Common myeloid progenitor, CD34-positive (primary cell): ENCODE results near the gene TTC21A.

ENCODE experiments used
- CTCF ChIA-PET: fragments of 350-600 bp; sonication (Branson Sonifier 250); formaldehyde crosslinking; loops from one replicate; lab custom pipeline; 2021; ENCODE audit warnings: antibody characterized with exemption; lab: Charles Lee
- POLR2A ChIA-PET: fragments of 350-600 bp; sonication (Branson Sonifier 250); formaldehyde crosslinking; loops from one replicate; lab custom pipeline; 2021; ENCODE audit warnings: antibody characterized with exemption; lab: Charles Lee
- DNase-seq, 3 donors: peaks; one replicate each; pipeline versions ENCODE4 v3.0.0 to v3.0.0-alpha.2; 2013
- H3K27ac ChIP-seq, 2 experiments: 1 replicate in 1 of 2; 2 replicates in 1 of 2; pipeline ENCODE4 v1.7.0; 2013; ENCODE audit warnings: inconsistent platforms in 2 of 2, low read length in 2 of 2, mild to moderate bottlenecking in 2 of 2, low read depth in 1 of 2, moderate library complexity in 1 of 2; ENCODE audit not compliant: severe bottlenecking in 2 of 2, insufficient read depth in 1 of 2, poor library complexity in 1 of 2
- H3K27me3 ChIP-seq, 5 experiments: replicated peaks in 2 of 5; 1 replicate in 3 of 5; 2 replicates in 2 of 5; pipeline versions ENCODE4 v1.6.1 to v1.7.0; 2013; ENCODE audit warnings: low read length in 4 of 5, mild to moderate bottlenecking in 2 of 5, moderate library complexity in 2 of 5, inconsistent platforms in 1 of 5; ENCODE audit not compliant: insufficient read depth in 5 of 5, control insufficient read depth in 4 of 5
- H3K36me3 ChIP-seq, 4 experiments: 1 replicate in 2 of 4; 2 replicates in 2 of 4; pipeline versions ENCODE4 v1.6.1 to v1.7.0; 2013; ENCODE audit warnings: low read length in 3 of 4, control low read depth in 1 of 4, mild to moderate bottlenecking in 1 of 4; ENCODE audit not compliant: control insufficient read depth in 4 of 4, insufficient read depth in 4 of 4
- H3K4me1 ChIP-seq, 4 experiments: 1 replicate in 3 of 4; 2 replicates in 1 of 4; pipeline versions ENCODE4 v1.6.1 to v1.7.1; 2013; ENCODE audit warnings: low read length in 3 of 4, mild to moderate bottlenecking in 3 of 4, control low read depth in 1 of 4, inconsistent platforms in 1 of 4, moderate library complexity in 1 of 4; ENCODE audit not compliant: control insufficient read depth in 4 of 4, insufficient read depth in 4 of 4; ENCODE audit errors: control extremely low read depth in 1 of 4
- H3K4me3 ChIP-seq, 7 experiments: 1 replicate in 4 of 7; 2 replicates in 3 of 7; pipeline versions ENCODE4 v1.5.1 to v1.7.0; 2013; ENCODE audit warnings: mild to moderate bottlenecking in 7 of 7, low read length in 6 of 7, moderate library complexity in 6 of 7, inconsistent platforms in 2 of 7, low read depth in 2 of 7, control low read depth in 1 of 7; ENCODE audit not compliant: insufficient read depth in 4 of 7, control insufficient read depth in 1 of 7; ENCODE audit errors: extremely low read depth in 1 of 7
- H3K9me3 ChIP-seq, 5 experiments: 1 replicate in 4 of 5; 2 replicates in 1 of 5; pipeline versions ENCODE4 v1.6.1 to v1.7.1; 2013; ENCODE audit warnings: low read length in 4 of 5, mild to moderate bottlenecking in 2 of 5, inconsistent platforms in 1 of 5, low read depth in 1 of 5, moderate library complexity in 1 of 5; ENCODE audit not compliant: control insufficient read depth in 4 of 5, insufficient read depth in 2 of 5; ENCODE audit errors: control extremely low read depth in 1 of 5
- WGBS: methylation state at CpG from one replicate; pipeline ENCODE4 v1.1.5; 2013; ENCODE audit not compliant: insufficient coverage; 5-methylcytosine and 5-hydroxymethylcytosine counted together

Gene TTC21A

DNA sequence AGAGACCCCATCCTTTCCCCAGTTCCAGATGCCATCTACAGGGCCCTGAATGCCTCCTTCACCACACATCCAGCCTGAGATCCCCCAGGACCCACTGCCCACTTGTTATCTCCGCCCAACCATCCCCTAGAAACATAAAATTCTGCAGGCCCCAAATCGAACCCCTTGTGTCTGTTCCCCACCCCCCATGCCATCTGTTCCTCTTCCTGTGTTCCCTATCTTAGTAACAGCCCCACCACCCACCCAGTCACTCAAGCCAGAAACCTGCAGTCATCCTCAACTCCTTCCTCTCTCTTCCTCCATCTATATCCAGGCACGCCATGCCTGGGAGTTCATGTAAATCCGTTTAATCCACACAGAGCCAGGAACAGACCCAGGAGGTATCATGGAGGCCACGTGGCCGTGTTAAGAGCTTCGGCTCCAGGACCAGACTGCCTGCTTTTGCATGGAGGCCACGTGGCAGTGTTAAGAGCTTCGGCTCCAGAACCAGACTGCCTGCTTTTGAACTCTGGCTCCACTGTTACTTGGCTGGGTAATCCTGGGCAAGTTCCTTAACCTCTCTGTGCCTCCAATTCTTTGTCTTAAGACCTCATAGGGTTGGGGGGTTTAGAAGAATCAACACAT lies 41.1 kb downstream of the TTC21A start:
- 23% methylated on average over 7 of the region's 9 CpGs for WGBS
- peak overlapping the region in 6 of 7 experiments; percentile 19 to 72 (median 46) for H3K4me3 ChIP-seq
- H3K4me1 ChIP-seq = peaks cover 25 to 81% (median 73%) of the 10 kb centered on the region in 4 experiments
- H3K36me3 ChIP-seq = peaks cover 3 to 29% (median 29%) of the 10 kb centered on the region in 4 experiments
- no peaks in the 10 kb centered on the region for H3K27me3 ChIP-seq
- POLR2A ChIA-PET = interaction anchor here (2.0 to 2.1 kb wide), 2 partner anchors 22 to 40 kb away, joined by 4 to 14 read pairs; no protein-coding TSS in a partner anchor
- peak overlapping the region; percentile 95 to 96 for H3K27ac ChIP-seq
- CTCF ChIA-PET = interaction anchor here (0.7 to 3.5 kb wide), 8 partner anchors 11 to 86 kb away, joined by 3 to 29 read pairs (median 6); no protein-coding TSS in a partner anchor
- H3K9me3 ChIP-seq = no peaks in the 10 kb centered on the region
- DNase-seq = peak in 2 of 3 donors; percentile 50 to 85

DNA sequence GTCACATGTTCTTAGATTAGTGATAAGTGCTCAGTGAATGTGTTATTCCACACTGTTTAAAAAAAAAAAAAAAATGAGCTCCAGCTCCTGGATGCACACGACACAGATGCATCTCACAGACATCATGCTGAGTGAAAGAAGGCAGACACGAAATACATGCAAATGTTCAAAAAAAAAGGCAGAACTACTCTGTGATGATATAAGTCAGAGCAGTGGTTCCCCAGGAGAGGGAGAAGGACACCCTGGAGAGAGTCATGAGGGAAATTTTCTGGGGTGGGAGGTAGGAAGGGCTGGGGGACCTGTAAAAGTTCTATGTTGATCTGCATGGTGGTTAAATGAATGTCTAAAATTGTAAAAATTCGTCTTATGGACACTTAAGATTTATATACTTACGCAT lies 41.6 kb downstream of the TTC21A start:
- CTCF ChIA-PET = interaction anchor here (0.7 to 2.4 kb wide), 8 partner anchors 8 to 139 kb away, joined by 3 to 13 read pairs (median 4); no protein-coding TSS in a partner anchor
- Histone ChIP-seq H3K9me3 (no peaks in the 10 kb centered on the region), H3K4me3 (peak overlapping the region in 4 of 7 experiments; percentile 19 to 89 (median 44)), H3K27ac (peak overlapping the region; percentile 95 to 96), H3K27me3 (no peaks in the 10 kb centered on the region), H3K36me3 (peaks cover 3 to 24% (median 24%) of the 10 kb centered on the region in 4 experiments), H3K4me1 (peaks cover 25 to 82% (median 75%) of the 10 kb centered on the region in 4 experiments)
- DNase-seq = no peak
- WGBS = 20% methylated on average over 1 of the region's 4 CpGs
- POLR2A ChIA-PET = interaction anchor here (2.1 kb wide), 1 partner anchor 40 kb away, joined by 4 read pairs; no protein-coding TSS in a partner anchor

DNA sequence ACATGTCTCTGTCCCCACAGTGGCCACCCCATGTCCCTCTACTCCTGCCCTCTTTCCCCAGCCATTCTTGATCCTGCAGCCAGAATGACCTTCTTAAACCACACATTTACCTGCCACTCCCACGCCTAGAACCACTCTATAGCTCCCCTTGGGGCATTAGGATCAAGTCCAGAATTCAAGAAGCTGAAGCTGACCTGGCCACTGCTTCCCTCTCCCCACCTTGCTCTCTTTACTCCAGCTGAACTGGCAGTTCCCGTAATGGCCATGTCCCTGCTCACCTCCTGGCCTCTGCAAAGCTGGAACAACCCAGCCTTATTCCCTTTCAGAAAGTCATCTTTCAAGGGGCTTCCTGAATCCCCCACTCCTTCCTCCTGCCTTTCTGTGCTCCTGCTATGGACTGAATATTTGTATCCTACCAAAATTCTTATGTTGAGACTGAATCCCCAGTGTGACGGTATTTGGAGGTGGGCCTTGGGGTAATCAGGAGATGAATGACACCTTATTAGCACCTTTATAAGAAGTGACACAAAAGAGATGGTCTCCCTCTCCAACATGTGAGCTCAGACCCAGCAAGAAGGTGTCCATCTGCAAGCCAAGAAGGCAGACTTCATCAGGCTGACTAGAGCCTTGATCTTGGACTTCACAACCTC lies 42.1 kb downstream of the TTC21A start:
- no peaks in the 10 kb centered on the region for H3K27me3 ChIP-seq
- peak overlapping the region in 5 of 7 experiments; percentile 33 to 92 (median 86) for H3K4me3 ChIP-seq
- H3K4me1 ChIP-seq = peaks cover 25 to 87% (median 77%) of the 10 kb centered on the region in 4 experiments
- peaks cover 0 to 19% (median 18%) of the 10 kb centered on the region in 4 experiments for H3K36me3 ChIP-seq
- ChIA-PET POLR2A (interaction anchor here (2.1 kb wide), 1 partner anchor 41 kb away, joined by 4 read pairs; no protein-coding TSS in a partner anchor), CTCF (interaction anchor here (0.8 to 2.4 kb wide), 11 partner anchors 9 to 139 kb away, joined by 3 to 13 read pairs (median 4); no protein-coding TSS in a partner anchor)
- DNase-seq = no peak
- H3K9me3 ChIP-seq = no peaks in the 10 kb centered on the region
- H3K27ac ChIP-seq = peak overlapping the region; percentile 87 to 96
- 100% methylated on average over 2 of the region's 3 CpGs for WGBS

- Histone ChIP-seq H3K9me3 (no peaks in the 10 kb centered on the region), H3K4me1 (peaks cover 25 to 86% (median 76%) of the 10 kb centered on the region in 4 experiments), H3K36me3 (peaks cover 0 to 12% (median 12%) of the 10 kb centered on the region in 4 experiments), H3K4me3 (peak overlapping the region in 5 of 7 experiments; percentile 69 to 92 (median 86)), H3K27ac (peak overlapping the region in 1 of 2 experiments; percentile 87), H3K27me3 (no peaks in the 10 kb centered on the region)
- POLR2A ChIA-PET = interaction anchor here (2.1 kb wide), 1 partner anchor 41 kb away, joined by 4 read pairs; no protein-coding TSS in a partner anchor
- DNase-seq = peak in 2 of 3 donors; percentile 33 to 34
- WGBS = 31% methylated on average over 4 of the region's 5 CpGs
- CTCF ChIA-PET = interaction anchor here (0.7 to 2.4 kb wide), 15 partner anchors 8 to 141 kb away, joined by 3 to 13 read pairs (median 4); partner anchors contain the start of gene XIRP1
Observed at GRCh38 chr3:39150148-39150802, 42.8 kb downstream of the TTC21A start.

- WGBS = 58% methylated on average over 7 of the region's 9 CpGs
- H3K4me1 ChIP-seq = peaks cover 24 to 79% (median 71%) of the 10 kb centered on the region in 4 experiments
- H3K9me3 ChIP-seq = no peaks in the 10 kb centered on the region
- H3K27ac ChIP-seq = peak overlapping the region; percentile 54 to 87
- peaks cover 0 to 6% (median 5%) of the 10 kb centered on the region in 4 experiments for H3K36me3 ChIP-seq
- CTCF ChIA-PET = interaction anchor here (0.7 to 2.4 kb wide), 10 partner anchors 7 to 140 kb away, joined by 3 to 13 read pairs (median 3); partner anchors contain the start of gene XIRP1
- peak in 2 of 3 donors; percentile 38 to 40 for DNase-seq
- POLR2A ChIA-PET = no interaction called here
- no peaks in the 10 kb centered on the region for H3K27me3 ChIP-seq
- H3K4me3 ChIP-seq = peak overlapping the region in 6 of 7 experiments; percentile 69 to 92 (median 86)
Observed at GRCh38 chr3:39150803-39151631, 43.5 kb downstream of the TTC21A start.

- ChIA-PET CTCF (interaction anchor here (1.0 kb wide), 1 partner anchor 27 kb away, joined by 3 read pairs; no protein-coding TSS in a partner anchor), POLR2A (no interaction called here)
- Histone ChIP-seq H3K36me3 (no peaks in the 10 kb centered on the region), H3K9me3 (no peaks in the 10 kb centered on the region), H3K4me3 (peak overlapping the region in 4 of 7 experiments; percentile 86 to 92 (median 88)), H3K27me3 (no peaks in the 10 kb centered on the region), H3K27ac (peak overlapping the region in 1 of 2 experiments; percentile 30), H3K4me1 (peaks cover 21 to 49% (median 42%) of the 10 kb centered on the region in 4 experiments)
- DNase-seq = no peak
- 40% methylated on average over 1 of the region's 9 CpGs for WGBS
Observed at GRCh38 chr3:39153977-39154279, 46.4 kb downstream of the TTC21A start.
